ENCODE data around the gene SH3BGRL3.
"Not testable (repeated sequence)": the region's sequence is repeated elsewhere in the genome, so short reads cannot be mapped to it uniquely, and the experiment has no call there.

SH3BGRL3 gene

DNA sequence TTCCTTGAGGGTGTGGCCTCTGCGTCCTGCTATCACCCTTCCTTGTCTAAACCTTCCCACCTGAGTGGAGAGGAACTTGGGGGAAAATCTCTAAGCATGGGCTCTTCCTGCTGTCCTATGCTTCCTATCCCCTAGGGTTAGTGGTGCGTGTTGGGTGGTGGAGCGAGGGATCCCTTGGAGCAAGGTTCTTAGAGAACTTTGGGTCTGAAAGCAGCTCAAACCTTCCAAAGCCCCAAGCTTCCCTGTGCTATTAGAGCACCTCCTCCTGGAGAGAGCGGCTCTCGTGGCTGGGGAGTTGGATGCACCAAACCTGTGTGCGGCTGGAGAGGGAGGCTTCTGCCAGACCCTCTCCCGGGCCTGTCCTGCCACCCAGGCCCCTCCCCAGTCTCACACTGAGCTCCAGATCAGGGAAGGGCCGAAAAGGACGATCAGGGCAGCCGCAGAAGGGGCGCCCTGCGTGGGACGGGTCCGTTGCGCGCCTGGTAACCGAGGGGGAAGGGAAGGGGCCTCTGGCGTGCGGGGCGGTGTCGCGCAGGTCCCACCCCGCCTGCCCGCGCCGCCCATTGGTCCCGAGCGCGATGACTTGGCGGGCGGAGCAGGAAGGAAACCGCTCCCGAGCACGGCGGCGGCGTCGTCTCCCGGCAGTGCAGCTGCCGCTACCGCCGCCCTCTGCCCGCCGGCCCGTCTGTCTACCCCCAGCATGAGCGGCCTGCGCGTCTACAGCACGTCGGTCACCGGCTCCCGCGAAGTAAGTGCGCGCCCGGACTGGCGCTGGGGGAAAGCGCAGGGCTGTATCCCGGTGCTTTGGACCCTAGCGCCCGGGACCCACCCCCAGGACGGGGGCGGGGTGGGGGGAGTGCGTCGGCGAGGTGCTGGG is at the start of gene SH3BGRL3:
Gene SH3BGRL3 (plus strand): TSS at position 631 of the 877 bp plus-strand sequence. CDS start 70 bp downstream, at position 701.
- peak; percentile 38 for FAIRE-seq
- DNase-seq (ENCODE audit: insufficient read length, low spot score) = peak; percentile 71

DNA sequence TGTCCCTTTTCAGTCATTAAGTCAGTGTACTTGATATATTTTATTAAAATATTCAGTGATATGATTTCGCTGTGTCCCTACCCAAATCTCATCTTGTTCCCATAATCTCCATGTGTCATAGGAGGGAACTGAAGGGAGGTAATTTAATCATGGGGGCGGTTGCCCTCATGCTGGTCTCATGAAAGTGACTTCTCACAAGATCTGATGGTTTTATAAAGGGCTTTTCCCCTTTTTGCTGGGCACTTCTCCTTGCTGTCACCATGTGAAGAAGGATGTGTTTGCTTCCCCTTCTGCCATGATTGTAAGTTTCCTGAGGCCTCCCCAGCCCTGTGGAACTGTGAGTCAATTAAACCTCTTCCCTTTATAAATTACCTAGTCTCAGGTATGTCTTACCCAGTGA is 49.2 kb upstream of the SH3BGRL3 start:
- not testable (repeated sequence) for FAIRE-seq; DNase-seq (ENCODE audit: insufficient read length, low spot score)

DNA sequence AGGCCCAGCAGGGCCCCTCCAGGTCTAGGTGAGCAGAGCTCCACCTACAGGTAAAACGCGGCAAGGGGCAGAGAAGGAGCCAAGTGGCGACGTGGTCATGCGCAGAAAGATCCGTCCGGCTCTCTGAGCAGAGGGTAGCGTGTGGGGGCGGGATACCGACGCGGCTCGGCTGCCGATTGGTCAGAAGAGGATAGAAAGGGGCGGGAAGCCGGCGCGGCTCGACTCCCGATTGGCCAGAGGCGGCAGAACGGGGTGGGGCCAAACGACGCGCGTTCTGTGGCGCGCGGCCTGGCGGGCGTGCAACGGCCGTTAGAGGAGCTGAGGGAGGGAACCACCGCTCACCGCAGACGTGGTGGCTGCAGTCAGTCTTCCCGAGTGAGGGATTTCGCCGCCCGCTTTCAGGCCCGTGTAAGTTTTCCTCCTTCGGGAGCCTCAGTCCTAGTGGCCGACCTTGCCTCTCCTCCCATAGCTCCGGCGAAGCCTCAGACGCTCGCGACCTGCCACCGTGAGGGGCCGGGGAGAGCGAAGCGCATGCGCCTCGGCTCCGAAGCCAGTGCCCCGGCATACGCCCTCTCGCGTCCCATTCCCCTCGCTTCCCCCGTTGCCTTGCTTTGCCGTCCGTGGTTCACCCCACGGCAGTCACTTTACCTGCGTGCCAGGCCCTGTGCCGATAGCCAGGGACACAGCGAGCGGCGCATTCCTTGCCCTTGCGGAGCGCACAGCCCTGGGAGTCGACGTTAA is 45.8 kb upstream of the SH3BGRL3 start, which contains the start of gene CEP85:
Gene CEP85 (plus strand): TSS at position 298 of the 741 bp plus-strand sequence. CDS start 5,584 bp downstream, outside the sequence.
- DNase-seq (ENCODE audit: insufficient read length, low spot score) = peak; percentile 96
- peak; percentile 97 for FAIRE-seq

DNA sequence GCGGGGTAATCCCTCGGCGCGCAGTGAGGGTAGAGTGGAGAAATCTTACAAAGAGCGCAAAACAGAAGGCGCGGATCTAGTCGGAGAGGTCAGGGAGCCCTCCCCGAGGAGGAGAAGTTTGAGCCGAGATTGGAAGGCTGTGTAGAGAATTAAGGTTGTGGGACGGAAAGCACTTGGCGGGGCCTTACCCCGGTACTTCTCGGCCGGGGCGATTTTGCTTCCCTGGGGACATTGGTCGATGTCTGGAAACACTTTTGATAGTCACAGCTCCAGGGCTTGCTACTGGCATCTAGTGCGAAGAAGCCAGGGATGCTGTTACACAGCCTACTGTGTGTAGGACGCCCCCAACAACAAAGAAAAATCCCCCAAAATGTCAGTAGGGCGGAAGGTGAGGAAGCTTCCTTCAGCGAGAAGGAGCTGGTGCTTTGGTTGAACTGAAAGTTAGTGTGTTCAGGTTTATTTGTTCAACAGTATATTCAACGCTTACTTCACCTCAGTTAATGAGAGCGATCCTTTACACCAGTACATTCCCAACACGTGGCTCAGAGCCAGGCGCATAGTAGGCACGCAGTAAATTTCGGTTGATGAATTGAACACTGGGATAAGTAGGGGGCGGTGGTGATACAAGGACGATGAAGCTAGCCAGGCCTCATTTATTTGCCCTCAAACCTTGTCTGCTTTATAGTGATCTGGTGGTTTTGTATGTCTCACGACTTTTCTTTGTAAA is 45.1 kb upstream of the SH3BGRL3 start:
- no peak for FAIRE-seq

DNA sequence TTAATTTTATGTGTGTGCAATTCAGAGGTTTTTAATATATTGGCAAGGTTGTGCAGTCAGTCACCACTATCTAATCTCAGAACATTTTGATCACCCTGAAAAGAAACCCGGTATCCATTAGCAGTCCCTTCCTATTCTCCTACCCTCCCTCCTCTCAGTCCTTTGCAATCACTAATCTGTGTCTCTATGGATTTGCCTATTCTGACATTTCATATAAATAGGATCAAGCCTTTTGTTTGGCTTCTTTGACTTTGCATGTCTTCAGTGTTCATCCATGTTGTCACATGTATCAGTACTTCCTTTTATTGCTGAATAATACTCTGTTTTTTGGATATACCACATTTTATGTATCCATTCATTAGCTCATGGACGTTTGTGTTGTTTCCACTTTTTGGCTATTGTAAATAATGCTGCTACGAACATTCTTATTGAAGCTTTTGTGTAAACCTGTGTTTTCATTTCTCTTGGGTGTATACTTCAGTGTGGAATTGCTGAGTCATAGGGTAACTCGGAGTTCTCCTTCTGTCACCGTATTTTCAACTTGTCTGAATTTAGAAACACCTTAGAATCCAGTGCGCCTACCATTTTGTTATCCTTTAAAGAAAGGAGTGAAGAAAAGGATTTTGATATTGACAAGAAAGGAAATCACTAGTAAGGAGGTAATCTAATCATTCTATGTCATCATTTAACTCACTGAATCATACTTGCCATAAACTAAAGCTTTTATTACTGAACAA is 42.5 kb upstream of the SH3BGRL3 start:
- DNase-seq (ENCODE audit: insufficient read length, low spot score) = no peak
- FAIRE-seq = peak; percentile 48

More for the DNA sequence above, 45.1 kb upstream of the SH3BGRL3 start:
- DNase-seq (ENCODE audit: insufficient read length, low spot score) = no peak

DNA sequence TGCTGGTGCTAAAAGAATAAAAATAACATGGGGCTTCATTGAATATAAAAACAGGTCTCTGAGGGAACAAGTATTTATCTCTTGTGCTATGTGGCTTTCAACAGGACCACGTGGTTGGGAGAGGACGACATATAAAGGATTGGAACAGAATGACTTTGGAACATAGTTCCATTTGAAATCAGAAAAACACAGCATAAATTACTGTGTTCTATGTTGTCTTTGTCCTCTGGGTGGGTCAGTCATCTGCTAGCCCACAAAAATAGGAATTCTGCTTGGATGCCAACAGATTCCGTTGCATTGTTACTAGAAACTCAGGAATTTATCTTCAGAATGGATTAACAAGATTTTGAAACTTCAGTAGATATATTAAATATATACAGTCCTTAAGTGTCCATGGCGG is 40.0 kb upstream of the SH3BGRL3 start:
- no peak for DNase-seq (ENCODE audit: insufficient read length, low spot score)
- FAIRE-seq = no peak

DNA sequence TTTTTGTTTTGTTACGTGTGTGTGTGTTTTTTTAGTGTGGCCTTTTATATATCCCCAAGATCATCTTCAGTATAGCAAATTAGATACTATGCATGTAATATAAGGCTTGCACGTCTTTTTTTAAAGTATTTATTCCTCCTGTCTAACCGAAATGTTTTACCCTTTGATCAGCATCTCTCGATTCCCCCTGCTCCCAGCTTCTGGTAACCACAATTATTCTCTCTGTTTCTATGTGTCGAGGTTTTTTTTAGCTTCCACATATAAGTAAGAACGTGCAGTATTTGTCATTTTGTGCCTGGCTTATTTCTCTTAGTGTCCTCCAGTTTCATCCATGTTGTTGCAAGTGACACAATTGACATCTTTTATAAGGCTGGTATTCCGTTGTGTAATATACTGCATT is 27.2 kb upstream of the SH3BGRL3 start:
- no peak for DNase-seq (ENCODE audit: insufficient read length, low spot score)
- FAIRE-seq = no peak

DNA sequence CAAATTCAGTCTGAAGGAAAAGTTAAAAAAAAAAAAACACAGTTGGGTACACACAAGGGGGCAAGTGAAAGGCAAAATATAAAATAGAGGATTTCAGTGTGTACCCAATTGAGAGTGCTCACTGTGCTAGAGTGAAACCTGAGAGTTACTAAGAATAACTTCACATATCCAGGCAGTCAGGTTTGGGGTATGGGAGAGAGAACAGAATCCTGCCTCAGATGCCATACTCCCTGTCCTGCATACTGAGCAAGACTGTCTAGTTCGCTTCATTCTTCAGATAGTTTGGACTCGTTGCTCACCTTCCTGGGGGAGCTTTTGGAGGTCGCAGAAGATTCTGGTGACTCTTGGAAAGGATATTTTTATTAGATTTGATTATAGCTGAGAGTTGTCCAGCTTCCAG is 25.5 kb upstream of the SH3BGRL3 start:
- FAIRE-seq (no peak), DNase-seq (ENCODE audit: insufficient read length, low spot score) (no peak)

DNA sequence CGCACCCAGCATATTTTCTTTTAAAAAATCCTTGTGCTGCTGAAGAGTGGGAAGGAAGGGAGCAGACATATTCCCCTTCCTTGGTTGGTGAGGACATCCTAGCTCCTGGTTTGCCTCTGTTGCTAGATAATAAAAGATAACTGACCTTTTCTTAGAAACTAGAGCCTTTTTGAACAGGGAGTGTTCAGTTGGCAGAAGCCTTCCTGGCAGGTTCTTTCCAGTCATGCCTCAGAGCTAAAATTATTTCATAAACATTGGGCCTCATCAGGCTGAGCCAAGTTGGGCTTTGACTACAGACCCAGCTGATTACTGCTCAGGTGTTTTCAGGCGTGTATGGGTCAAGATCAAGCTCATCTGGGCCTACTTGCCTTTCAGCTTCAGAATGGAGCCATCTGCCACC is 22.7 kb upstream of the SH3BGRL3 start:
- no peak for FAIRE-seq
- DNase-seq (ENCODE audit: insufficient read length, low spot score) = no peak

DNA sequence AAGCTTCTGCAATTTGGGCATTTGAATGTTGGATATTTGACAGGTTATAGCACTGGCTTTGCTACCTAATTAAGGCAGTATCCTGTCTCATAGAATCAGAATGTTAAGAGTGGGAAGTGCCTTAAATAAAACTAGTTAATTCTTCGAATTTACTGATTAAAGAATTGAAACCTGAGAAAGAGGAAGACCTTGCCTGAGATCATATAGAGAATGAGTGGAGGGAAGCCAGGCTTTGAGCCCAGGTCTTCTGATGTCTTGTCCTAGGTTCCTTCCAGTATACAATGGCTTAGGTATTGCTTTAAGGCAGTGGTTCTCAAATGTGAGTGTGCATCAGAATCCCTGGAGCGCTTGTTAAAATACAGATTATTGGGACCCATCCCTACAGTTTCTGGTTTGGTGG is 20.9 kb upstream of the SH3BGRL3 start:
- DNase-seq (ENCODE audit: insufficient read length, low spot score) (no peak), FAIRE-seq (no peak)

DNA sequence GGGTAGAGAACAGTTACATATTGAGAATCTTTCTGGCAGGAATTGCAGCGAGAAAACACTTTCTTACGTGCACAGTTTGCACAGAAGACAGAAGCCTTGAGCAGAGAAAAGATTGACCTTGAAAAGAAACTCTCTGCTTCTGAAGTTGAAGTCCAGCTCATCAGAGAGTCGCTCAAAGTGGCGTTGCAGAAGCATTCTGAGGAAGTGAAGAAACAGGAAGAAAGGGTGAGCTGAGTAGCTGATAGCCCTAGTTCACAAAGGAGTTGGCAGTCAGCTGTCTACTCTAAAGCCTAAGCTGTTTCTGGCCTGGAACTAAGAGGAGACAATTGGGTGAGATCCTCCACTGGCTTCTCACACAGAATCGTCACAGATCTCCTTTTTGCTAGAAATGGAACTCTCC is 20.3 kb upstream of the SH3BGRL3 start:
- FAIRE-seq (no peak), DNase-seq (ENCODE audit: insufficient read length, low spot score) (no peak)

DNA sequence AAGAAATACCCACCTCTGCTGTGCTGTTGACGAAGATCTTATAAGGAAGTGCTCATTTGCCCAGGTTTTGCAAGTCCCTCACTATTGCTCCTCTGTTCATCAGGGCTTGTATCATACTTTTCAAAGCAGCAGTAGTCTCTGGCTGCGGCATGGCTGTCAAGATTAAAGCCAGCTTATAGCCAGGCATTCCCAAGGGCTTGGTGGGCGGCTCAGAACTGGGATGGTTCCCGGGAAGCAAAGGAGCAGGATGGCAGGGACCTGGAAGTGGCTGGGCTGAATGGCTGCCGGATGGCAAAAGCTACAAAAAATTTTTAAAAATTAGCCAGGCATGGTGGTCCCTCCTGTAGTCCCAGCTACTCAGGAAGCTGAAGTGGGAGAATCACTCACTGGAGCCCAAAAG is 16.7 kb upstream of the SH3BGRL3 start:
- no peak for FAIRE-seq
- no peak for DNase-seq (ENCODE audit: insufficient read length, low spot score)

DNA sequence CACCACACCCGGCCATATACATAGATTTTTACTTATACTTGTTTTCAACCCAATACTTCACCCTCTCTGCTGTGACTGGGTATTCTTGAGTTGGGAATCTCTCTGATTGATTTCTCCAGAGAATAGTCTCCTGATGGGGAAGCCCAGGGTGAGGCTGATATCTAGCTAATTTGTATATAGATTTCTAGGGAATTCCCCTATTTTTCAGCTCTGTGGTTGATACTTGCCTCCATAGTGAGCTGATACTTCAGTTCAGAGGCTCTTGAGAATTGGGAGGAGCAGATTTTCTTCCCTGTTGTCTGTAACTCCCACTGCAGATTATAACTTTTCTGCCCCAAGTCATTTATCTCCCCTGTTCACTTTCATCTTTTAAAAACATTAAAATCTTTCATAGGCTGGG is 14.5 kb upstream of the SH3BGRL3 start:
- no peak for FAIRE-seq
- DNase-seq (ENCODE audit: insufficient read length, low spot score) = no peak

DNA sequence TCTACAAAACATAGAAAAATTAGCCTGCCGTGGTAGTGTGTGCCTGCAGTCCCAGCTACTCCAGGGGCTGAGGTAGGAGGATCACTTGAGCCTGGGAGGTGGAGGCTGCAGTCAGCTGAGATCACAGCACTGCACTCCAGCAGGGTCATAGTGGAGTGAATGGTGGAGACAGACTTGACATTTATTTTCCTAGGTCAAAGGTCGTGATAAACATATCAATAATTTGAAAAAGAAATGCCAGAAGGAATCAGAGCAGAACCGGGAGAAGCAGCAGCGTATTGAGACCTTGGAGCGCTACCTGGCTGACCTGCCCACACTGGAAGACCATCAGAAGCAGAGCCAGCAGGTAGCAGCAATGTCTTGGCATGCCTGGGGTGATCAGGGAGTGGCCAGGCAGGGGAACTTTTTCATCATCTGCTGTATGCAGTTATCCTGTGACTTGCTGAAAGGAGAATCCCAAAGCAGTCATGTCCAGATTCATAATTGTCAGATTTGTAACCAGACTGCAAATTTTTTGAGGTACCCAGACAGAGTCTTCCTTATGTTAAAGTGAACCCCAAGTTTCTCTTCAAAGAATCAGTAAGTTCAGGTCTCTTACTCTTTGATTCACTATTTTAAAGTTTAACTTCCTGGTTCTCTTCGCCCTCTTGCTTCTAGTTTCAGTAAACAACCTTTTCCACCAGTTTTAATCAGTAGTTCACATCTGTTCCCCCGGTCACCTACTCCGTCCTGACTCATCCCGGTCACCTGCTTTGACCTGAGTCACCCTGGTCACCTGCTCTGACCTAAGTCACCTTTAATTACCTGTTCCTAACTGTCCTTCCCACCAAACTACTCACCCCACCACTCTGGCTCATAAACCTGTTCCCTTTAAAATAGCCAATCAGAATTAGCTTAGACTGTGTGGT is 11.3 kb upstream of the SH3BGRL3 start:
- FAIRE-seq = no peak

DNA sequence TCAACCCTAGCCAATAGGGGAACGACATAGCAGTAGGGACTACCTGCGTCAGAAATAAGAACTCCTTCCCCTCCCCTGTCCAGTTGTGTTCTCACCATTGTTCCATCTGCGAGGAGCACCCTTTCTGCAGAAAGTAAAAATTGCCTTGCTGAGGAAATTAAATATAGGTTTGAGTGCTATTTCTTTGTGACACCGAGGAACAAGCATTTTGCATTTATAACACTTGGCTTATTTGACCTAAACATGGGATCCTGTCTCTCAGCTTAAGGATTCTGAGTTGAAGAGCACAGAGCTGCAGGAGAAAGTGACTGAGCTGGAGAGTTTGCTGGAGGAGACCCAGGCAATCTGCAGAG is 10.7 kb upstream of the SH3BGRL3 start:
- no peak for FAIRE-seq

More for the DNA sequence above, 11.3 kb upstream of the SH3BGRL3 start:
- DNase-seq (ENCODE audit: insufficient read length, low spot score) = no peak

DNA sequence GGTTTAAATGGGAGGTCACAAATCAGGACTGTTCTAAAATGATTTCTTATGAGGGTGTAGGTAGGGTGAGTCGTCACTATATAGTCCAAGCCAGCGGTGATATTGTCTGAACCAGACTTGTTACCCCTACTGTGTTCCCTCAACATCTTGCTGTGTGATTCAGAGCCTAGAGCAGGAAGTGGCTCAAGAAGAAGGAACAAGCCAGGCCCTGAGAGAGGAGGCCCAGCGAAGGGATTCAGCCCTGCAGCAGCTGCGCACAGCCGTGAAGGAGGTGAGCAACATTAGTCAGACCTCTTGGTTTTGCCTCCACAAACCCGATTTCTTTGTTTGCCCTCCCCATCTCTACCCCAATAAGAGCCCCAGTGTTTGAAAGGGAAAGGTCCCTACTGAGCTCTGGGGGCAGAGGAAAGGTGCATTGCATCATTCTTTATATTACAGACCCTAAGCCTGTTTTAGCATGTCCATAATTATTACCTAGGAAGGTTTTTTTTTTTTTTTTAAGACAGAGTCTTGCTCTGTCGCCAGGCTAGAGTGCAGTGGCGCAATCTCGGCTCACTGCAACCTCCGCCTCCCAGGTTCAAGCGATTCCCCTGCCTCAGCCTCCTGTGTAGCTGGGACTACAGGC is 5.0 kb upstream of the SH3BGRL3 start:
- DNase-seq (ENCODE audit: insufficient read length, low spot score) (no peak), FAIRE-seq (no peak)

More for the DNA sequence above, 10.7 kb upstream of the SH3BGRL3 start:
- no peak for DNase-seq (ENCODE audit: insufficient read length, low spot score)

DNA sequence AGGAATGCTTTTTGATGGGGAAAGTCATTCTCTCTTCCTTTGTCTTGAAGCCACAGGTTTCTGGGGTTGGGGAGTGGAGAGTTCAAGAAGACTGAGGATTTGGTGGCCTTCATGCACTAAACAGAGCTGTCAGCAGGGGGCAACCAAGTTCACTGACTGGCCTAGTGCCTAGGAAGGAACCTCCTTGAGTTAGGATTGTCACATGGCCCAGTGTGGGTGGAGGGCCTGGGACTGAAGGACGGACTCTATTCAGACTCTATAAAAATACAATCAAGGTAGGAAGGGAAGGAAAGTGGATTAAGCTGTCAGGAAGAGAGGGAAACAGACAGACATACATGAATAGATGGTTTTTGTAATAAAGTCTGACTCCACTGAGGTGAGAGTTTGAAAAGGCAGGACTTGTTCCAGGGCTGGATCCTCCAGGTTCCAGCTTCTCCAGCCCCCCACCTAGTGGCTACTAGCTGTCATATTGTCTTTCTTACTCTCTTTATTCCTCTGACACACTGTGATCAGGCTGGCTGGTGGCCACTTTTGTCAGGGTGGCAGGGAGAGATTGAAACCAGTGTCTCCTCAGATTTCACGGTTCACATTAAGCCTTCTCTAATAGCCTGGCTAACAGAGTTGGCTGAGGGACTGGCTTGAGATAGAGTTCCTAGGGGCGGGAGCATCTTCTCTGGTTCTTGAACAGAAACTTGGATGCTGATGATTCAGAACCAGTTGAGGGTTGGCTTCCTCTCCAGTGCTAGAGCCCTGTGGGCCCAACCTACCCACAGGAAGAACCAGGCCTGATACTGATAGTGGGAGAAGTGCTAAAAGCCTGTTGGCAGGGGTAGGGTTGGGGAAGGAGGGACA is 4.1 kb upstream of the SH3BGRL3 start:
- FAIRE-seq (no peak), DNase-seq (ENCODE audit: insufficient read length, low spot score) (peak; percentile 66)

DNA sequence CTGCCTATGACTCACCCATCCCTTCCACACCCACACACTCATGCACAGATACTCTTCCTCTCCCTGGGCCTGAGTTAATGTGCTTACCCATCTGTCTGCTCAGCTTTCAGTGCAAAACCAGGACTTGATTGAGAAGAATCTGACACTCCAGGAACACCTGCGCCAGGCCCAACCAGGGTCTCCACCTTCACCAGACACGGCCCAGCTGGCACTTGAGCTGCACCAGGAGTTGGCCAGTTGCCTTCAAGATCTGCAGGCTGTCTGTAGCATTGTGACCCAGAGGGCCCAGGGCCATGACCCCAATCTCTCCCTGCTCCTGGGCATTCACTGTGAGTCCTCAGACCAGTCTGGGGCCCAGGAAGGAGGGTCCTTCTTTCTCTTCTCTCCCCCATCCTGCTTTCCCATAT is 3.5 kb upstream of the SH3BGRL3 start:
- FAIRE-seq = peak; percentile 16
- no peak for DNase-seq (ENCODE audit: insufficient read length, low spot score)

All from HTR-8/SVneo (cell line).